K562 (cell line): Measurements from ENCODE around the gene EPC2. TPM values are rescaled to one million over a fixed set of nuclear protein-coding genes. Genes with fewer than 3 reads are reported as not detected.

Experiments
- ARHGAP35 ChIP-seq: fragments of 450-650 bp; IDR thresholded peaks from 2 replicates; pipeline ENCODE4 v1.6.1; 2018; ENCODE audit not compliant: partially characterized antibody
- CEBPB ChIP-seq: fragments of 450-650 bp; IDR thresholded peaks from 2 replicates; pipeline ENCODE4 v1.6.1; 2016; ENCODE audit warnings: missing genetic modification characterization, missing compliant biosample characterization
- CHD2 ChIP-seq: IDR thresholded peaks from 2 replicates; pipeline ENCODE4 v1.6.1; 2011; ENCODE audit warnings: low read depth, low read length
- EP400 ChIP-seq: fragments of 450-650 bp; IDR thresholded peaks from 2 replicates; pipeline ENCODE4 v1.6.1; 2017; ENCODE audit warnings: antibody characterized with exemption, mild to moderate bottlenecking, moderate library complexity
- HNRNPH1 ChIP-seq: fragments of 200-400 bp; formaldehyde crosslinking; optimal IDR thresholded peaks from 2 replicates; pipeline ENCODE3; 2017; ENCODE audit warnings: low read depth, mild to moderate bottlenecking, low read length, moderate library complexity
- HNRNPL ChIP-seq: fragments of 200-400 bp; formaldehyde crosslinking; IDR thresholded peaks from 2 replicates; pipeline ENCODE4 v1.6.1; 2017; ENCODE audit warnings: low read depth, mild to moderate bottlenecking, low read length
- HNRNPUL1 ChIP-seq: fragments of 200-400 bp; formaldehyde crosslinking; IDR thresholded peaks from 2 replicates; pipeline ENCODE4 v1.6.1; 2017; ENCODE audit warnings: low read length
- KLF10 ChIP-seq: fragments of 250-450 bp; sonication (Bioruptor Pico); IDR thresholded peaks from 2 replicates; pipeline ENCODE4 v1.6.1; 2021; ENCODE audit warnings: matching md5 sums
- KLF6 ChIP-seq: fragments of 250-450 bp; sonication (Bioruptor Pico); IDR thresholded peaks from 2 replicates; pipeline ENCODE4 v1.4.0; 2020; ENCODE audit warnings: mild to moderate bottlenecking, moderate library complexity, borderline replicate concordance
- LEF1 ChIP-seq: fragments of 450-650 bp; IDR thresholded peaks from 2 replicates; pipeline ENCODE4 v1.6.1; 2016; ENCODE audit warnings: mild to moderate bottlenecking
- MEIS2 ChIP-seq: fragments of 450-650 bp; IDR thresholded peaks from 2 replicates; pipeline ENCODE4 v1.6.1; 2014; ENCODE audit warnings: mild to moderate bottlenecking; ENCODE audit not compliant: partially characterized antibody
- MNT ChIP-seq, 2 experiments: fragments of 450-650 bp; conservative IDR thresholded peaks; 2 replicates each; pipeline ENCODE4 v1.6.1; 2017; ENCODE audit warnings: mild to moderate bottlenecking in 2 of 2, moderate library complexity in 2 of 2
- POLR2B ChIP-seq: fragments of 450-650 bp; IDR thresholded peaks from 2 replicates; pipeline ENCODE4 v1.6.1; 2018; ENCODE audit warnings: low read depth; ENCODE audit not compliant: partially characterized antibody
- POLR3G ChIP-seq: IDR thresholded peaks from 2 replicates; pipeline ENCODE4 v1.6.1; 2011; ENCODE audit not compliant: insufficient read length, insufficient replicate concordance; ENCODE audit errors: extremely low read depth
- PTRF ChIP-seq: fragments of 450-650 bp; IDR thresholded peaks from 2 replicates; pipeline ENCODE4 v1.6.1; 2016; ENCODE audit warnings: mild to moderate bottlenecking, missing genetic modification characterization, missing compliant biosample characterization
- SOX6 ChIP-seq: fragments of 450-650 bp; IDR thresholded peaks from 2 replicates; pipeline ENCODE4 v1.6.1; 2014; ENCODE audit warnings: mild to moderate bottlenecking
- TEAD2 ChIP-seq: fragments of 450-650 bp; IDR thresholded peaks from 2 replicates; pipeline ENCODE4 v1.6.1; 2016; ENCODE audit warnings: missing genetic modification characterization, control low read depth, missing compliant biosample characterization
- XRCC5 ChIP-seq: fragments of 200-400 bp; formaldehyde crosslinking; IDR thresholded peaks from 2 replicates; pipeline ENCODE4 v1.6.1; 2017; ENCODE audit warnings: low read depth, mild to moderate bottlenecking, low read length
- ZNF354B ChIP-seq: fragments of 250-450 bp; sonication (Bioruptor Pico); IDR thresholded peaks from 2 replicates; pipeline ENCODE4 v1.4.0; 2020
- ZNF780A ChIP-seq: fragments of 250-450 bp; sonication (Bioruptor Pico); IDR thresholded peaks from 2 replicates; pipeline ENCODE4 v1.5.0; 2021; ENCODE audit warnings: mild to moderate bottlenecking
- polyA plus RNA-seq, 8 experiments: library from polyadenylated mRNA; depleted of rRNA in 4 of 8; stranded (reverse) in 5 of 8; unstranded in 3 of 8; fragments of >200 nt; fragmentation: Nextera tagmentation in 2 of 8; fragmentation: Illumina TruSeq in 1 of 8; extraction: Ambion mirVana in 2 of 8; extraction: Trizol in 1 of 8; gene quantifications; 2 replicates each; pipeline versions ENCODE4 v1.2.1 to v1.2.3, GENCODE V29; 2011 to 2014; ENCODE audit warnings: inconsistent platforms in 1 of 8, missing spikeins in 1 of 8
- total RNA-seq, 7 experiments: library from RNA; depleted of rRNA in 6 of 7; stranded (reverse); fragments of >200 nt in 6 of 7; fragmentation: Illumina TruSeq in 2 of 7; extraction: Trizol in 2 of 7; gene quantifications; 2 replicates each; pipeline versions ENCODE4 v1.2.1 to v1.2.3, GENCODE V29; 2011 to 2021; ENCODE audit warnings: low replicate concordance in 1 of 7
- TF ChIP-seq, protein P1 (sequence below): sonication (generic); formaldehyde crosslinking; IDR thresholded peaks from 2 replicates; pipeline ENCODE4 v1.8.0; 2022; ENCODE audit warnings: mild to moderate bottlenecking, missing genetic modification reagents
- TF ChIP-seq, protein P2 (sequence below), 2 experiments: fragments of 450-650 bp; IDR thresholded peaks; 2 replicates each; pipeline ENCODE4 v1.6.1; 2018; ENCODE audit warnings: mild to moderate bottlenecking in 2 of 2, low read depth in 1 of 2; ENCODE audit not compliant: partially characterized antibody in 2 of 2

Gene EPC2
- total and polyA plus RNA-seq, 9 of the 15 experiments (the other 6 are each of a cell fraction or from before 2014, with no cell fraction given): 7.0 to 35.8 (median 29.1) TPM

- TF ChIP-seq HNRNPH1: peak; percentile 99
- peak; percentile 84 for TF ChIP-seq EP400
- TF ChIP-seq HNRNPUL1: no peak
- no peak for TF ChIP-seq POLR3G
- no peak for TF ChIP-seq KLF10 (CRISPR knock-in tag)
- TF ChIP-seq, protein P1, sequence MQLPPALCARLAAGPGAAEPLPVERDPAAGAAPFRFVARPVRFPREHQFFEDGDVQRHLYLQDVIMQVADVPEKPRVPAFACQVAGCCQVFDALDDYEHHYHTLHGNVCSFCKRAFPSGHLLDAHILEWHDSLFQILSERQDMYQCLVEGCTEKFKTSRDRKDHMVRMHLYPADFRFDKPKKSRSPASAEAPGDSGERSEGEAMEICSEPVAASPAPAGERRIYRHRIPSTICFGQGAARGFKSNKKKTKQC (CRISPR knock-in tag): peak; percentile 61; the same call in 1 of the 2 replicates
- no peak for TF ChIP-seq POLR2B
- TF ChIP-seq MNT (conservative IDR thresholded peaks at IDR 0.05): peak in 1 of 2 experiments; percentile 43; a peak in 1 of 4 replicates
- no peak for TF ChIP-seq MEIS2
- TF ChIP-seq CEBPB (tag): peak; percentile 64
- no peak for TF ChIP-seq PTRF (tag)
- TF ChIP-seq, protein P2, sequence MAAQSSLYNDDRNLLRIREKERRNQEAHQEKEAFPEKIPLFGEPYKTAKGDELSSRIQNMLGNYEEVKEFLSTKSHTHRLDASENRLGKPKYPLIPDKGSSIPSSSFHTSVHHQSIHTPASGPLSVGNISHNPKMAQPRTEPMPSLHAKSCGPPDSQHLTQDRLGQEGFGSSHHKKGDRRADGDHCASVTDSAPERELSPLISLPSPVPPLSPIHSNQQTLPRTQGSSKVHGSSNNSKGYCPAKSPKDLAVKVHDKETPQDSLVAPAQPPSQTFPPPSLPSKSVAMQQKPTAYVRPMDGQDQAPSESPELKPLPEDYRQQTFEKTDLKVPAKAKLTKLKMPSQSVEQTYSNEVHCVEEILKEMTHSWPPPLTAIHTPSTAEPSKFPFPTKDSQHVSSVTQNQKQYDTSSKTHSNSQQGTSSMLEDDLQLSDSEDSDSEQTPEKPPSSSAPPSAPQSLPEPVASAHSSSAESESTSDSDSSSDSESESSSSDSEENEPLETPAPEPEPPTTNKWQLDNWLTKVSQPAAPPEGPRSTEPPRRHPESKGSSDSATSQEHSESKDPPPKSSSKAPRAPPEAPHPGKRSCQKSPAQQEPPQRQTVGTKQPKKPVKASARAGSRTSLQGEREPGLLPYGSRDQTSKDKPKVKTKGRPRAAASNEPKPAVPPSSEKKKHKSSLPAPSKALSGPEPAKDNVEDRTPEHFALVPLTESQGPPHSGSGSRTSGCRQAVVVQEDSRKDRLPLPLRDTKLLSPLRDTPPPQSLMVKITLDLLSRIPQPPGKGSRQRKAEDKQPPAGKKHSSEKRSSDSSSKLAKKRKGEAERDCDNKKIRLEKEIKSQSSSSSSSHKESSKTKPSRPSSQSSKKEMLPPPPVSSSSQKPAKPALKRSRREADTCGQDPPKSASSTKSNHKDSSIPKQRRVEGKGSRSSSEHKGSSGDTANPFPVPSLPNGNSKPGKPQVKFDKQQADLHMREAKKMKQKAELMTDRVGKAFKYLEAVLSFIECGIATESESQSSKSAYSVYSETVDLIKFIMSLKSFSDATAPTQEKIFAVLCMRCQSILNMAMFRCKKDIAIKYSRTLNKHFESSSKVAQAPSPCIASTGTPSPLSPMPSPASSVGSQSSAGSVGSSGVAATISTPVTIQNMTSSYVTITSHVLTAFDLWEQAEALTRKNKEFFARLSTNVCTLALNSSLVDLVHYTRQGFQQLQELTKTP (IDR thresholded peaks at IDR 0.05; ENCODE audit: low read depth in 1 of 2, partially characterized antibody in 2 of 2): no peak
- no peak for TF ChIP-seq LEF1
- no peak for TF ChIP-seq ZNF354B (CRISPR knock-in tag)
- peak; percentile 100 for TF ChIP-seq HNRNPL
- peak; percentile 97 for TF ChIP-seq ARHGAP35
- no peak for TF ChIP-seq ZNF780A
- TF ChIP-seq SOX6: no peak
- TF ChIP-seq CHD2: no peak
- no peak; the same call in 1 of the 2 replicates for TF ChIP-seq TEAD2 (tag)
- 0 out of 2 replicates have a peak, but pooled peaks have one; percentile 52 for TF ChIP-seq KLF6 (CRISPR knock-in tag)
- TF ChIP-seq XRCC5: peak; percentile 48; the same call in 1 of the 2 replicates
Measured at GRCh38 chr2:148644883-148645538, 460 bp downstream of the EPC2 start (continued).
